GM12878 (cell line): ENCODE data around the gene RALGPS1. TPM values are rescaled to one million over a fixed set of nuclear protein-coding genes. Genes with fewer than 3 reads are reported as not detected.

Experiments used
- ATF2 ChIP-seq: IDR thresholded peaks from 2 replicates; pipeline ENCODE4 v1.6.1; 2012; ENCODE audit warnings: low read length, inconsistent platforms
- ATF7 ChIP-seq: fragments of 450-650 bp; IDR thresholded peaks from 2 replicates; pipeline ENCODE4 v1.6.1; 2016; ENCODE audit warnings: low read depth, mild to moderate bottlenecking
- EZH2 ChIP-seq: IDR thresholded peaks from 2 replicates; pipeline ENCODE4 v1.6.1; 2012; ENCODE audit warnings: low read depth, mild to moderate bottlenecking, control low read depth, inconsistent platforms, low read length, borderline replicate concordance; ENCODE audit not compliant: control insufficient read depth
- GABPA ChIP-seq: IDR thresholded peaks from 2 replicates; pipeline ENCODE4 v1.6.1; 2014; ENCODE audit warnings: antibody characterized with exemption, low read depth, mild to moderate bottlenecking, inconsistent platforms
- HDAC6 ChIP-seq: fragments of 200-600 bp; sonication (generic); IDR thresholded peaks from one replicate; pipeline ENCODE4 v1.8.0; 2017; ENCODE audit warnings: antibody characterized with exemption; ENCODE audit not compliant: unreplicated experiment
- HDGF ChIP-seq: fragments of 450-650 bp; IDR thresholded peaks from 2 replicates; pipeline ENCODE4 v1.6.1; 2016; ENCODE audit warnings: antibody characterized with exemption
- HSF1 ChIP-seq: fragments of 150-350 bp; IDR thresholded peaks from 2 replicates; pipeline ENCODE4 v1.6.1; 2014; ENCODE audit warnings: mild to moderate bottlenecking, low read depth, low read length
- MEF2A ChIP-seq: IDR thresholded peaks from 2 replicates; pipeline ENCODE4 v1.6.1; 2011; ENCODE audit warnings: low read depth, mild to moderate bottlenecking, low read length, moderate library complexity; ENCODE audit not compliant: insufficient read depth
- MEF2B ChIP-seq: fragments of 450-650 bp; IDR thresholded peaks from 2 replicates; pipeline ENCODE4 v1.6.1; 2018; ENCODE audit warnings: mild to moderate bottlenecking, moderate library complexity; ENCODE audit not compliant: partially characterized antibody, poor library complexity, severe bottlenecking
- MLLT1 ChIP-seq: fragments of 450-650 bp; IDR thresholded peaks from 2 replicates; pipeline ENCODE4 v1.6.1; 2016; ENCODE audit warnings: mild to moderate bottlenecking
- NBN ChIP-seq: fragments of 450-650 bp; IDR thresholded peaks from 2 replicates; pipeline ENCODE4 v1.6.1; 2016
- NFXL1 ChIP-seq: fragments of 450-650 bp; IDR thresholded peaks from 2 replicates; pipeline ENCODE4 v1.6.1; 2017; ENCODE audit warnings: antibody characterized with exemption, mild to moderate bottlenecking, borderline replicate concordance
- POU2F2 ChIP-seq: IDR thresholded peaks from 3 replicates; pipeline ENCODE4 v1.6.1; 2011; ENCODE audit warnings: low read depth, mild to moderate bottlenecking, low read length, borderline replicate concordance
- PRDM15 ChIP-seq: fragments of 450-650 bp; formaldehyde crosslinking; IDR thresholded peaks from 2 replicates; pipeline ENCODE4 v1.4.0; 2020; ENCODE audit warnings: mild to moderate bottlenecking, moderate library complexity
- REST ChIP-seq: IDR thresholded peaks from 2 replicates; pipeline ENCODE4 v1.6.1; 2012; ENCODE audit warnings: mild to moderate bottlenecking, low read depth, low read length
- STAT1 ChIP-seq: fragments of 450-650 bp; conservative IDR thresholded peaks from 2 replicates; pipeline ENCODE4 v1.6.1; 2014; ENCODE audit warnings: antibody characterized with exemption, mild to moderate bottlenecking
- STAT3 ChIP-seq: IDR thresholded peaks from 2 replicates; pipeline ENCODE4 v1.6.1; 2011; ENCODE audit warnings: low read depth, low read length, improper control_type of control experiment
- SUPT20H ChIP-seq: IDR thresholded peaks from 2 replicates; pipeline ENCODE4 v1.6.1; 2011; ENCODE audit warnings: low read depth, mild to moderate bottlenecking, low read length, moderate library complexity, borderline replicate concordance; ENCODE audit not compliant: control insufficient read depth
- ZNF217 ChIP-seq: fragments of 450-650 bp; IDR thresholded peaks from 2 replicates; pipeline ENCODE4 v1.6.1; 2017; ENCODE audit warnings: antibody characterized with exemption, mild to moderate bottlenecking
- ZNF24 ChIP-seq: fragments of 450-650 bp; IDR thresholded peaks from 2 replicates; pipeline ENCODE4 v1.6.1; 2017; ENCODE audit warnings: antibody characterized with exemption, mild to moderate bottlenecking
- polyA plus RNA-seq, 11 experiments: library from polyadenylated mRNA; depleted of rRNA in 4 of 11; unstranded in 6 of 11; stranded (reverse) in 5 of 11; fragments of >200 nt; fragmentation: Nextera tagmentation in 4 of 11; fragmentation: Illumina TruSeq in 1 of 11; extraction: Ambion mirVana in 4 of 11; extraction: Trizol in 1 of 11; gene quantifications; 1 replicate in 1 of 11; 2 replicates in 10 of 11; pipeline versions ENCODE4 v1.2.1 to v1.2.3, GENCODE V29; 2011 to 2016; ENCODE audit warnings: inconsistent platforms in 2 of 11, missing spikeins in 2 of 11, low read depth in 1 of 11
- total RNA-seq, 4 experiments: library from RNA; depleted of rRNA in 3 of 4; stranded (reverse); fragments of >200 nt in 3 of 4; fragmentation: Illumina TruSeq in 1 of 4; extraction: Trizol in 1 of 4; gene quantifications; 2 replicates each; pipeline versions ENCODE4 v1.2.1 to v1.2.3, GENCODE V29; 2013 to 2021

The RALGPS1 gene
- total and polyA plus RNA-seq, 10 of the 15 experiments (the other 5 are each of a cell fraction or from before 2014, with no cell fraction given): 0.13 to 5.6 (median 2.7) TPM

- TF ChIP-seq PRDM15 (CRISPR knock-in tag) (no peak), ATF2 (no peak), GABPA (no peak), HDAC6 (no peak), POU2F2 (no peak), ATF7 (0 out of 2 replicates have a peak, but pooled peaks have one; percentile 24), HSF1 (peak; percentile 55; the same call in 1 of the 2 replicates), MEF2B (peak; percentile 93), EZH2 (no peak), ZNF24 (no peak), NBN (no peak), REST (no peak), MEF2A (no peak), STAT1 (no peak), MLLT1 (no peak), SUPT20H (no peak), STAT3 (no peak), NFXL1 (no peak), HDGF (no peak), ZNF217 (no peak)
Observed at GRCh38 chr9:127064335-127064734, 149.8 kb downstream of the RALGPS1 start (continued).
